GM12878 (cell line): ENCODE results near the gene TARS3. TPM values are rescaled to one million over a fixed set of nuclear protein-coding genes. Genes with fewer than 3 reads are reported as not detected.

ENCODE experiments used
- ATAC-seq: fragments of 200-7000 bp; cut with Tn5 transposase; 3 replicates; pipeline ENCODE4 v1.9.1; 2020; ENCODE audit warnings: mild to moderate bottlenecking, moderate library complexity
- BruUV-seq: library from RNA; stranded (reverse); fragments of 400-500 nt; replicated peaks from 2 replicates; lab custom pipeline; 2021; lab: Mats Ljungman, UMichigan
- CTCF ChIA-PET: fragments of 300-600 bp; sonication (Branson Sonifier 250); formaldehyde crosslinking; extraction: SDS; loops from one replicate; lab custom pipeline; 2021; ENCODE audit warnings: inconsistent platforms; lab: Yijun Ruan, JAX
- POLR2A ChIA-PET: fragments of 350-600 bp; formaldehyde crosslinking; extraction: SDS; loops from one replicate; lab custom pipeline; 2021; ENCODE audit warnings: inconsistent platforms; lab: Charles Lee
- RAD21 ChIA-PET: fragments of 300-600 bp; sonication (Branson Sonifier 250); formaldehyde crosslinking; loops from one replicate; lab custom pipeline; 2023; ENCODE audit warnings: antibody characterized with exemption; ENCODE audit not compliant: unreplicated experiment; lab: Charles Lee
- SMC1A ChIA-PET: fragments of 300-600 bp; sonication (Branson Sonifier 250); formaldehyde crosslinking; loops from one replicate; lab custom pipeline; 2023; ENCODE audit not compliant: unreplicated experiment, uncharacterized antibody; lab: Charles Lee
- DNase-seq: peaks from one replicate; pipeline ENCODE4 v3.0.0-alpha.2; 2011; ENCODE audit warnings: low read depth, low spot score
- FAIRE-seq: peaks from 3 replicates; lab custom pipeline; 2011; peaks lifted over from hg19 to GRCh38; lab: Jason Lieb, UNC
- H2AFZ ChIP-seq: 2 replicates; pipeline ENCODE4 v1.6.0; 2011; ENCODE audit warnings: low read depth, low read length, control low read depth; ENCODE audit not compliant: control insufficient read depth
- H3K27ac ChIP-seq: 2 replicates; pipeline ENCODE4 v1.5.1; 2011; ENCODE audit warnings: control low read depth; ENCODE audit not compliant: control insufficient read depth, insufficient read depth
- H3K27me3 ChIP-seq, 2 experiments: replicated peaks in 1 of 2; 2 replicates each; pipeline versions ENCODE4 v1.6.0 to v1.6.1; 2011; ENCODE audit warnings: low read length in 1 of 2; ENCODE audit not compliant: control insufficient read depth in 2 of 2, insufficient read depth in 2 of 2
- H3K36me3 ChIP-seq, 2 experiments: 2 replicates each; pipeline ENCODE4 v1.5.1; 2011; ENCODE audit warnings: low read length in 1 of 2; ENCODE audit not compliant: control insufficient read depth in 2 of 2, insufficient read depth in 2 of 2
- H3K4me1 ChIP-seq: 2 replicates; pipeline ENCODE4 v1.6.1; 2011; ENCODE audit warnings: mild to moderate bottlenecking, low read length, moderate library complexity, mixed read lengths; ENCODE audit not compliant: control insufficient read depth, insufficient read depth
- H3K4me2 ChIP-seq: 2 replicates; pipeline ENCODE4 v1.6.0; 2011; ENCODE audit warnings: control low read depth; ENCODE audit not compliant: control insufficient read depth, insufficient read depth
- H3K4me3 ChIP-seq: fragments of 200-600 bp; sonication (generic); 2 replicates; pipeline ENCODE4 v1.5.1; 2016
- H3K79me2 ChIP-seq: 2 replicates; pipeline ENCODE4 v1.6.0; 2011; ENCODE audit warnings: low read length; ENCODE audit not compliant: control insufficient read depth, insufficient read depth
- H3K9ac ChIP-seq: 2 replicates; pipeline ENCODE4 v1.8.0; 2011; ENCODE audit warnings: low read length, control low read depth, mixed read lengths; ENCODE audit not compliant: control insufficient read depth, insufficient read depth
- H3K9me3 ChIP-seq: replicated peaks from 3 replicates; pipeline ENCODE4 v1.5.1; 2011; ENCODE audit warnings: mild to moderate bottlenecking, low read length; ENCODE audit not compliant: control insufficient read depth, insufficient read depth
- H4K20me1 ChIP-seq: 2 replicates; pipeline ENCODE4 v1.6.0; 2011; ENCODE audit not compliant: control insufficient read depth, insufficient read depth
- ATF3 ChIP-seq: IDR thresholded peaks from 2 replicates; pipeline ENCODE4 v1.6.1; 2011; ENCODE audit warnings: low read depth, mild to moderate bottlenecking, low read length, moderate library complexity, borderline replicate concordance; ENCODE audit errors: extremely low read depth
- BACH1 ChIP-seq: fragments of 450-650 bp; IDR thresholded peaks from 2 replicates; pipeline ENCODE4 v1.6.1; 2017; ENCODE audit warnings: mild to moderate bottlenecking, borderline replicate concordance
- CEBPZ ChIP-seq: fragments of 150-350 bp; IDR thresholded peaks from 2 replicates; pipeline ENCODE4 v1.6.1; 2016; ENCODE audit warnings: low read depth, low read length
- HDGF ChIP-seq: fragments of 450-650 bp; IDR thresholded peaks from 2 replicates; pipeline ENCODE4 v1.6.1; 2016; ENCODE audit warnings: antibody characterized with exemption
- IRF5 ChIP-seq: fragments of 450-650 bp; IDR thresholded peaks from 2 replicates; pipeline ENCODE4 v1.6.1; 2017; ENCODE audit warnings: borderline replicate concordance
- NBN ChIP-seq: fragments of 450-650 bp; IDR thresholded peaks from 2 replicates; pipeline ENCODE4 v1.6.1; 2016
- PAX8 ChIP-seq: fragments of 450-650 bp; IDR thresholded peaks from 2 replicates; pipeline ENCODE4 v1.6.1; 2017; ENCODE audit warnings: mild to moderate bottlenecking, moderate library complexity
- POLR2AphosphoS2 ChIP-seq: IDR thresholded peaks from 2 replicates; pipeline ENCODE4 v1.6.1; 2011; ENCODE audit warnings: low read depth, mild to moderate bottlenecking, low read length, improper control_type of control experiment, moderate library complexity
- POU2F2 ChIP-seq: IDR thresholded peaks from 3 replicates; pipeline ENCODE4 v1.6.1; 2011; ENCODE audit warnings: low read depth, mild to moderate bottlenecking, low read length, borderline replicate concordance
- RAD51 ChIP-seq: fragments of 450-650 bp; IDR thresholded peaks from 2 replicates; pipeline ENCODE4 v1.6.1; 2016; ENCODE audit warnings: moderate library complexity, mild to moderate bottlenecking, inconsistent platforms
- SIN3A ChIP-seq: IDR thresholded peaks from 2 replicates; pipeline ENCODE4 v1.6.1; 2012; ENCODE audit warnings: low read depth, low read length, improper control_type of control experiment
- SIX5 ChIP-seq: IDR thresholded peaks from 2 replicates; pipeline ENCODE4 v1.6.1; 2011; ENCODE audit warnings: mild to moderate bottlenecking, low read depth, low read length, moderate library complexity; ENCODE audit not compliant: severe bottlenecking
- SMAD1 ChIP-seq: fragments of 450-650 bp; IDR thresholded peaks from 2 replicates; pipeline ENCODE4 v1.6.1; 2018; ENCODE audit warnings: mild to moderate bottlenecking, low read depth; ENCODE audit not compliant: partially characterized antibody
- WGBS: methylation state at CpG from one replicate; pipeline ENCODE4 v1.1.6; 2016; ENCODE audit warnings: low lambda C conversion rate; ENCODE audit not compliant: insufficient replicate concordance, insufficient coverage; ENCODE audit errors: missing lambda C conversion rate; 5-methylcytosine and 5-hydroxymethylcytosine counted together
- in situ Hi-C: fragments of 300-500 bp; cut with MboI; formaldehyde crosslinking; loops from 9 replicates; pipeline ENCODE4 v1.14.3; 2018; ENCODE audit warnings: mixed read lengths
- intact Hi-C: fragments of 100-400 bp; cut with micrococcal nuclease; formaldehyde crosslinking; loops from one replicate; pipeline ENCODE4 v1.14.2; 2022; ENCODE audit not compliant: unreplicated experiment
- polyA plus RNA-seq, 11 experiments: library from polyadenylated mRNA; depleted of rRNA in 4 of 11; unstranded in 6 of 11; stranded (reverse) in 5 of 11; fragments of >200 nt; fragmentation: Nextera tagmentation in 4 of 11; fragmentation: Illumina TruSeq in 1 of 11; extraction: Ambion mirVana in 4 of 11; extraction: Trizol in 1 of 11; gene quantifications; 1 replicate in 1 of 11; 2 replicates in 10 of 11; pipeline versions ENCODE4 v1.2.1 to v1.2.3, GENCODE V29; 2011 to 2016; ENCODE audit warnings: inconsistent platforms in 2 of 11, missing spikeins in 2 of 11, low read depth in 1 of 11
- total RNA-seq, 4 experiments: library from RNA; depleted of rRNA in 3 of 4; stranded (reverse); fragments of >200 nt in 3 of 4; fragmentation: Illumina TruSeq in 1 of 4; extraction: Trizol in 1 of 4; gene quantifications; 2 replicates each; pipeline versions ENCODE4 v1.2.1 to v1.2.3, GENCODE V29; 2013 to 2021

The TARS3 gene
- total and polyA plus RNA-seq, 10 of the 15 experiments (the other 5 are each of a cell fraction or from before 2014, with no cell fraction given) = 1.4 to 7.8 (median 5.3) TPM

GRCh38 chr15:101637516-101637915 is 86.8 kb downstream of the TARS3 start:
- 92% methylated on average over 6 of the region's 6 CpGs for WGBS
- H3K27ac ChIP-seq = no peak overlapping the region
- no peak overlapping the region for H2AFZ ChIP-seq
- DNase-seq = no peak
- intact Hi-C loops = no loop called here
- H3K9me3 ChIP-seq = no peaks in the 10 kb centered on the region
- no peaks in the 10 kb centered on the region for H3K79me2 ChIP-seq
- no peak for ATAC-seq
- H4K20me1 ChIP-seq = no peaks in the 10 kb centered on the region
- peaks cover 0 to 3% of the 10 kb centered on the region in 2 experiments; a peak in 1 of 4 replicates for H3K36me3 ChIP-seq
- CTCF ChIA-PET = interaction anchor here (1.4 kb wide), 1 partner anchor 97 kb away, joined by 3 read pairs; no protein-coding TSS in a partner anchor
- no peaks in the 10 kb centered on the region for H3K27me3 ChIP-seq
- H3K4me3 ChIP-seq = no peak overlapping the region
- peaks cover 5% of the 10 kb centered on the region; the same call in 1 of the 2 replicates for H3K4me1 ChIP-seq
- no peak overlapping the region for H3K4me2 ChIP-seq
- RAD21 ChIA-PET = interaction anchor here (0.6 kb wide), 1 partner anchor 348 kb away, joined by 4 read pairs; no protein-coding TSS in a partner anchor
- no peak overlapping the region for H3K9ac ChIP-seq
- BruUV-seq = no TSS peak
- SMC1A ChIA-PET = no interaction called here
- TF ChIP-seq ATF3 (no peak), PAX8 (no peak)
- no peak for FAIRE-seq
- in situ Hi-C loops = no loop called here
- POLR2A ChIA-PET = interaction anchor here (1.8 kb wide), 1 partner anchor 344 kb away, joined by 5 read pairs; no protein-coding TSS in a partner anchor

GRCh38 chr15:101637038-101637437 is 87.2 kb downstream of the TARS3 start:
- in situ Hi-C loops = no loop called here
- H3K4me2 ChIP-seq = no peak overlapping the region
- no peak for ATAC-seq
- H3K9ac ChIP-seq = no peak overlapping the region
- H3K36me3 ChIP-seq = peaks cover 0 to 3% of the 10 kb centered on the region in 2 experiments; a peak in 1 of 4 replicates
- no peak overlapping the region for H2AFZ ChIP-seq
- no TSS peak for BruUV-seq
- ChIA-PET RAD21 (no interaction called here), POLR2A (interaction anchor here (1.8 kb wide), 1 partner anchor 343 kb away, joined by 5 read pairs; no protein-coding TSS in a partner anchor), CTCF (interaction anchor here (1.4 kb wide), 1 partner anchor 96 kb away, joined by 3 read pairs; no protein-coding TSS in a partner anchor), SMC1A (no interaction called here)
- H3K79me2 ChIP-seq = no peaks in the 10 kb centered on the region
- H3K9me3 ChIP-seq = no peaks in the 10 kb centered on the region
- H3K27ac ChIP-seq = no peak overlapping the region
- no peaks in the 10 kb centered on the region for H3K27me3 ChIP-seq
- no peak for FAIRE-seq
- H3K4me1 ChIP-seq = peaks cover 5% of the 10 kb centered on the region; the same call in 1 of the 2 replicates
- intact Hi-C loops = no loop called here
- no peak for DNase-seq
- H3K4me3 ChIP-seq = no peak overlapping the region
- no peaks in the 10 kb centered on the region for H4K20me1 ChIP-seq
- WGBS = 84% methylated on average over 3 of the region's 3 CpGs
- TF ChIP-seq RAD51 (no peak), HDGF (no peak), NBN (no peak), BACH1 (no peak), IRF5 (no peak), SIN3A (no peak), SIX5 (no peak), CEBPZ (no peak), POU2F2 (no peak), SMAD1 (no peak), POLR2AphosphoS2 (no peak)
